ENCODE data around the gene WDR74.
"Not testable (repeated sequence)": the region's sequence is repeated elsewhere in the genome, so short reads cannot be mapped to it uniquely, and the experiment has no call there.

Gene WDR74

GRCh38 chr11:62874851-62875250 lies 35.5 kb upstream of the WDR74 start:
- no peak overlapping the region for H3K4me3 ChIP-seq (ENCODE audit: low read depth, low read length)
- TF ChIP-seq CTCF (IDR thresholded peaks at IDR 0.05; ENCODE audit: low read depth, low read length) = no peak

GRCh38 chr11:62865635-62866034 lies 26.2 kb upstream of the WDR74 start:
- no peak for TF ChIP-seq CTCF (IDR thresholded peaks at IDR 0.05; ENCODE audit: low read depth, low read length)
- no peak overlapping the region for H3K4me3 ChIP-seq (ENCODE audit: low read depth, low read length)

DNA sequence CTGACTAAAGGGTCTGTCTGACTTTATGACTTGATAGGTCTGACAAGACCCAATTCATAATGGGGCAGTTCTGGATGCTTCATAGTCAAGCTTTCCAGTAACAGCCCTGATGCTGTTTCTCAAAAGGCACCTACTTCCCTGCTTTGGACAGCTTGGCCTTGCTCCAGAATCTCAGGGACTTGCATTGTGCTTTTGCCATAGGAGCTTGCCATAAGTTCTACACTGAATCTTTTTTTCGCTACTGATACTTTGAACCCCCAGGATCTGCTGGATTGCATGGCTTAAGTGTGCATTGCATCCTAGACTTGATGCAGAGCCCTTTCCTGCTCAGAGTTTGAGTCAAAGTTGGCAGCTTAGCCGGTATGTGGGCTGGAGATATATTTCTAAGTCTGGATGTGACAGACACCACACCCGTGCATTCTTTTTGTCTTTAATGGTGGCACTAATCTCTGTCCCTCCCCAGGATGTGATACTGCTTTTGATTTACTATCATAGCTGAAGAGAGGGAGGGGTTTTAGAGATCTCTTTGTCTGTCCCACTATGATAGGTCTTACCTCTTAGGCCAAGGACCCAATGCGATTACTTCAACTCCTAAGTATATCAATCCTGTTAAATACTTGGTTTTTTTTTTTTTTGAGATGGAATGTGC lies 24.4 kb upstream of the WDR74 start:
- no peak for TF ChIP-seq CTCF (IDR thresholded peaks at IDR 0.05; ENCODE audit: low read depth, low read length)
- no peak overlapping the region for H3K4me3 ChIP-seq (ENCODE audit: low read depth, low read length)

- not testable (repeated sequence) for H3K4me3 ChIP-seq (ENCODE audit: low read depth, low read length)
These were observed 22.3 kb upstream of the WDR74 start for GRCh38 chr11:62861564-62862192.

DNA sequence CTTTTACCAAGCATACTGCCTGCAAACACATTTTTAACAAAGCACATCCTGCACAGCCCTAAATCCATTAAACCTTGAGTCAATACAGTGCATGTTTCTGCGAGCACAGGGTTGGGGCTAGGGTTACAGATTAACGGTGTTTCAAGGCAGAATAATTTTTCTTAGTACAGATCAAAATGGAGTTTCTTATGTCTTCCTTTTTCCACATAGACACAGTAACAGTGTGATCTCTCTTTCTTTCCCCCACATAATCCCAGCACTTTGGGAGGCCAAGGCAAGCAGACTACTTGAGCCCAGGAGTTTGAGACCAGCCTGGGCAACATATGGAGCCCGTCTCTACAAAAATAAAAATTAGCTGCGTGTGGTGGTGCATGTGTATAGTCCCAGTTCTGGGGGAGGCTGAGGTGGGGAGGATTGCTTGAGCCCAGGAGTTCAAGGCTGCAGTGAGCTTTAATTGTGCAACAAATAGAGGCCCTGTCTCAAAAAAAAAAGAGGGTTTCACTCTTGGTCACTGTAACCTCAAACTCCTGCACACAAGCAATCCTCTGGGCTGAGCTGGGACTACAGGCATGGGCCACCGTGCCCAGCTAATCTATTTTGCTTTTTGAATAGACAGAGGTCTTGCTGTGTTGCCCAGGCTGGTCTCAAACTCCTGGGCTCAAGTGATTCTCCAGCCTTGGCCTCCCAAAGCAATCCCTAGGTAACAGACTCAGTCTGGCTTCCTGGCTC lies 21.6 kb upstream of the WDR74 start:
- TF ChIP-seq CTCF (IDR thresholded peaks at IDR 0.05; ENCODE audit: low read depth, low read length) = no peak
- no peak overlapping the region for H3K4me3 ChIP-seq (ENCODE audit: low read depth, low read length)

DNA sequence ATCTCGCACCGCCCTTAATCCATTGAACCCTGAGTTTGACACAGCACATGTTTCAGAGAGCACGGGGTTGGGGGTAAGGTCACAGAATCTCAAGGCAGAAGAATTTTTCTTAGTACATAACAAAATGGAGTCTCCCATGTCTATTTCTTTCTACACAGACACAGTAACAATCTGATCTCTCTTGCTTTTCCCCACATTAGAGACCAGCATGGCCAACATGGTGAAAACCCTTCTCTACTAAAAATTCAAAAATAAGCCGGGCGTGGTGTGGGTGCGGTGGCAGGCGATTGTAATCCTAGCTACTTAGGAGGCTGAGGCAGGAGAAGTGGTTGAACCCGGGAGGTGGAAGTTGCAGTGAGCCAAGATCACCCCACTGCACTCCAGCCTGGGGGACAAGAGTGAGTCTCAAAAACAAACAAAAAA lies 19.9 kb upstream of the WDR74 start:
- H3K4me3 ChIP-seq (ENCODE audit: low read depth, low read length) = not testable (repeated sequence)

DNA sequence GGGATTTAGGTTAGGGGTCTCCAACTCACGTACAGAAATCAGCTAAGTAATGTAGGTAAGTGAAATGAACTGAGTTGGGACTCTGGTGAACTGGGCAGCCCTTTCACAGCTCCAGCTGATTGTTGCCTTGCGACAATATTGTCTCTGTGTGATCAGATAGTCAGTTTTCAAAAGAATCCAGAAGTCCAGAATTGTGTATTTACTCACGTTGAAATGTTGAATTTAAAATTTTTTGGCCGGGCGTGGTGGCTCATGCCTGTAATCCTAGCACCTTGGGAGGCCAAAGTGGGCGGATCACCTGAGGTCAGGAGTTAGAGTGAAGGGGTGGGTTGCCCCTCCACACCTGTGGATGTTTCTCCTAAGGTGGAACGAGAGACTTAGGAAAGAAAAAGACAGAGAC lies 18.8 kb upstream of the WDR74 start:
- no peak overlapping the region for H3K4me3 ChIP-seq (ENCODE audit: low read depth, low read length)
- no peak for TF ChIP-seq CTCF (IDR thresholded peaks at IDR 0.05; ENCODE audit: low read depth, low read length)

DNA sequence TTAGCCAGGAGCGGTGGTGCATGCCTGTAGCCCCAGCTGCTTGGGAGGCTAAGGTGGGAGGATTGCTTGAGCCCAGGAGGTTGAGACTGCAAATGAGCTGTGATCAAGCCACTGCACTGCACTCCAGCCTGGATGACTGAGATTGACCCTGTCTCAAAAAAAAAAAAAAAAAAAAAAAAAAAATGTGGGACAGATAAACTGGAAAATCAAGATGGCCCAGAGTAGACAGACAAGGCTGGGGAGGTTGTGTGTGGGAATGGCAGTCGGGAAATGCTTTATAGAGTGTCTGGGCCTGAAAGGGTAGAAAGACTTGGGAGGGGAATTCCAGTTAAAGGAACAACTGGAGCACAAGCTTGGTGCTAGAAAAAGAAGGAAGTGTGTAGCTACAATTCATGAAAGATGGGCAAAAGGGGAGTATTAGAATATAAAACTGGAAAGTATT lies 18.2 kb upstream of the WDR74 start:
- no peak for TF ChIP-seq CTCF (IDR thresholded peaks at IDR 0.05; ENCODE audit: low read depth, low read length)
- no peak overlapping the region for H3K4me3 ChIP-seq (ENCODE audit: low read depth, low read length)

Data from WI38 (cell line).